A673 (cell line): Measurements from ENCODE around the gene EBLN2. TPM values are rescaled to one million over a fixed set of nuclear protein-coding genes. Genes with fewer than 3 reads are reported as not detected.

Experiments used
- BruUV-seq: library from RNA; stranded (reverse); fragments of 400-500 nt; replicated peaks from 2 replicates; lab custom pipeline; 2021; lab: Mats Ljungman, UMichigan
- CTCF ChIA-PET: fragments of 300-600 bp; sonication (Branson Sonifier 250); formaldehyde crosslinking; loops from one replicate; lab custom pipeline; 2022; ENCODE audit warnings: antibody characterized with exemption; lab: Charles Lee
- POLR2A ChIA-PET: fragments of 300-600 bp; sonication (Branson Sonifier 250); formaldehyde crosslinking; loops from one replicate; lab custom pipeline; 2022; ENCODE audit warnings: antibody characterized with exemption; ENCODE audit not compliant: low non-redundant PET; lab: Charles Lee
- DNase-seq: peaks from one replicate; pipeline ENCODE4 v3.0.0-alpha.2; 2015; ENCODE audit warnings: low spot score
- H3K27ac ChIP-seq: fragments of 200-600 bp; sonication (generic); 2 replicates; pipeline ENCODE4 v1.5.1; 2016; ENCODE audit warnings: mixed run types, low read depth, mild to moderate bottlenecking, mixed read lengths, antibody characterized with exemption, low read length; ENCODE audit not compliant: poor library complexity, severe bottlenecking
- H3K27me3 ChIP-seq: fragments of 200-600 bp; sonication (generic); replicated peaks from 2 replicates; pipeline ENCODE4 v1.6.1; 2017; ENCODE audit warnings: mixed run types, low read depth, mild to moderate bottlenecking, mixed read lengths, antibody characterized with exemption, low read length; ENCODE audit not compliant: insufficient read depth, poor library complexity
- H3K36me3 ChIP-seq: fragments of 200-600 bp; sonication (generic); 2 replicates; pipeline ENCODE4 v1.6.1; 2016; ENCODE audit warnings: mixed run types, mild to moderate bottlenecking, mixed read lengths, antibody characterized with exemption, low read length; ENCODE audit not compliant: insufficient read depth, poor library complexity, severe bottlenecking
- H3K4me1 ChIP-seq: fragments of 200-600 bp; sonication (generic); 2 replicates; pipeline ENCODE4 v1.6.1; 2017; ENCODE audit warnings: mixed run types, mild to moderate bottlenecking, mixed read lengths, antibody characterized with exemption, low read length; ENCODE audit not compliant: insufficient read depth, poor library complexity, severe bottlenecking
- H3K4me3 ChIP-seq: fragments of 200-600 bp; sonication (generic); 2 replicates; pipeline ENCODE4 v1.5.1; 2016; ENCODE audit warnings: low read depth, mixed run types, mild to moderate bottlenecking, mixed read lengths, low read length; ENCODE audit not compliant: poor library complexity, severe bottlenecking
- H3K9me3 ChIP-seq: fragments of 200-600 bp; sonication (generic); 2 replicates; pipeline ENCODE4 v1.6.1; 2016; ENCODE audit warnings: mixed run types, low read depth, mild to moderate bottlenecking, mixed read lengths, antibody characterized with exemption, low read length; ENCODE audit not compliant: poor library complexity, severe bottlenecking
- CTCF ChIP-seq: fragments of 300-800, 200-600 bp; sonication (generic); conservative IDR thresholded peaks from 2 replicates; pipeline ENCODE4 v1.5.1; 2017; ENCODE audit warnings: low read depth, mild to moderate bottlenecking, antibody characterized with exemption, low read length, moderate library complexity, mixed read lengths
- EZH2 ChIP-seq: fragments of 200-600 bp; sonication (generic); IDR thresholded peaks from 2 replicates; pipeline ENCODE4 v1.6.1; 2017; ENCODE audit warnings: borderline replicate concordance, low read depth, mild to moderate bottlenecking, mixed read lengths, antibody characterized with exemption, low read length; ENCODE audit not compliant: poor library complexity, severe bottlenecking
- intact Hi-C: fragments of 100-400 bp; cut with micrococcal nuclease; formaldehyde crosslinking; loops from one replicate; pipeline ENCODE4 v1.10.0; 2022; ENCODE audit not compliant: unreplicated experiment
- total RNA-seq: library from RNA; stranded (reverse); gene quantifications from 2 replicates; pipeline ENCODE4 v1.2.3, GENCODE V29; 2021

The EBLN2 gene
- total RNA-seq, 1 experiment from 2014 or later = 2.2 TPM

DNA sequence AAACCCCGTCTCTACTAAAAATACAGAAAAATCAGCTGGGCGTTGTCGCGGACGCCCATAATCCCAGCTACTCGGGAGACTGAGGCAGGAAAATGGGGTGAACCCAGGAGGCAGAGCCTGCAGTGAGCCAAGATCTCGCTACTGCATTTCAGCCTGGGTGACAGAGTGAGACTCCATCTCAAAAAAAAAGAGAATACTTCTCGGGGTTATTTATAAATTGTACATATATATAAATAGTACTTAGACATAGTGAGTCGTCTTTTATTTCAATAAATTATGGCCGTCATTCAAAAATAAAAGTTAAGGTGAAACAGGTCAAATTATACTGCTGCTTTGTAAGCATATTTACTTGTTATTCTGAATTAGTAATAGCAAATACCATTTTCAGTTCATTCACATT is 12.1 kb upstream of the EBLN2 start:
- no peak overlapping the region for H3K27ac ChIP-seq
- H3K27me3 ChIP-seq = no peaks in the 10 kb centered on the region
- ChIA-PET POLR2A (no interaction called here), CTCF (no interaction called here)
- no peaks in the 10 kb centered on the region for H3K36me3 ChIP-seq
- BruUV-seq = no TSS peak
- no peaks in the 10 kb centered on the region for H3K9me3 ChIP-seq
- no peak for DNase-seq
- no peak overlapping the region for H3K4me3 ChIP-seq
- intact Hi-C loops = loop anchor here (5.0 kb wide), 1 partner anchor 52 kb away; the partner anchor contains the start of gene PPP4R2
- TF ChIP-seq EZH2 = no peak
- H3K4me1 ChIP-seq = peaks cover 13% of the 10 kb centered on the region

- H3K4me1 ChIP-seq = peaks cover 17% of the 10 kb centered on the region
- no TSS peak for BruUV-seq
- H3K36me3 ChIP-seq = no peaks in the 10 kb centered on the region
- H3K27me3 ChIP-seq = no peaks in the 10 kb centered on the region
- intact Hi-C loops = loop anchor here (10.0 kb wide), 1 partner anchor 198 kb away; no protein-coding TSS in a partner anchor
- peak overlapping the region; percentile 30 for H3K27ac ChIP-seq
- ChIA-PET POLR2A (no interaction called here), CTCF (no interaction called here)
- H3K4me3 ChIP-seq = no peak overlapping the region
- H3K9me3 ChIP-seq = no peaks in the 10 kb centered on the region
- no peak for TF ChIP-seq EZH2
- no peak for TF ChIP-seq CTCF
- DNase-seq = peak; percentile 21
Measured at GRCh38 chr3:73052857-73053256, 8.6 kb upstream of the EBLN2 start.

GRCh38 chr3:73055583-73055982 is 5.9 kb upstream of the EBLN2 start:
- ChIA-PET POLR2A (no interaction called here), CTCF (no interaction called here)
- H3K9me3 ChIP-seq = no peaks in the 10 kb centered on the region
- H3K27ac ChIP-seq = no peak overlapping the region
- no peaks in the 10 kb centered on the region for H3K36me3 ChIP-seq
- no peak for TF ChIP-seq EZH2
- no peak for TF ChIP-seq CTCF
- H3K4me3 ChIP-seq = no peak overlapping the region
- intact Hi-C loops = loop anchor here (10.0 kb wide), 1 partner anchor 201 kb away; no protein-coding TSS in a partner anchor
- peaks cover 25% of the 10 kb centered on the region for H3K4me1 ChIP-seq
- no TSS peak for BruUV-seq
- no peak for DNase-seq
- H3K27me3 ChIP-seq = no peaks in the 10 kb centered on the region

DNA sequence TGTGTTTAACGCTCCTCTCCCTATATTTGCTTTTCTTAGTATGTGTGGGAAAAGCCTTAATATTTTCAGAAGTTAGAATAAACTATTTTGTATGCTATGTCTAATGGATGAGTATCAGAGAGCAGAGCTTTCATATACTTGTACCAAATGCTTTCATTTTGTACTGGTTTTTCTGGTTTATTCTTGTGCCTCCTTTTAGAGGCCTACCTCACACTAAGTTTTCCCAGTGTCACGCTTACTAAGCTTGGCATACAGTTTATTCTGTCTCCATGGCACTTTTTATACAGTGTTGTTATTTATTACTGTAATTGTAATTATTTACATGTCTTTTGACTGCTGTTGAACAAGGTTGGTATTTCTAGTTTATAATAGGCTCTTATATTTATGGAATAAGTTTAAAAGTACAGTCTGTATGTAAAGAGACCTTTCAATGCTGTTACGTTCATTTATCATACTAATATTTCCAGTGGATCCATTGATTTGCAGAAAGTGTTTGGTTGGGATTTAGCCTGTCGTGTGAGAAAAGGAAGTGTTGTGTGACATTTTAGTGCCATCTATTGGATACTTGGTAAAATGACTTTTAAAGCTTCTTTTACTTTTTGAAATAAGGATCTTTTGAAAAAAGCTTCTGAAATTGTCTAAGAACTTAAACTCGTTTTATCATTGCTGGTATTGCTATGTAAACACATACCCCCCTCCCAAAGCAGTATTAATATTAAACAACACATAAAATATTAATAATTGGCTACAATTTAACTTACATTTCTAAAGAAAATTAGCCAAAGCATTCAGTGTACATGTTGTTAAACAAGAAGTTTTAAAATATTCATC is 5.2 kb upstream of the EBLN2 start:
- ChIA-PET CTCF (no interaction called here), POLR2A (no interaction called here)
- no peaks in the 10 kb centered on the region for H3K27me3 ChIP-seq
- DNase-seq = peak; percentile 51
- no peaks in the 10 kb centered on the region for H3K9me3 ChIP-seq
- BruUV-seq = no TSS peak
- peaks cover 28% of the 10 kb centered on the region for H3K4me1 ChIP-seq
- no peaks in the 10 kb centered on the region for H3K36me3 ChIP-seq
- TF ChIP-seq EZH2 = no peak
- TF ChIP-seq CTCF = peak; percentile 53
- no peak overlapping the region for H3K27ac ChIP-seq
- no peak overlapping the region for H3K4me3 ChIP-seq
- intact Hi-C loops = loop anchor here (2.0 to 10.0 kb wide), 2 partner anchors 117 to 201 kb away; no protein-coding TSS in a partner anchor
